Stomach (tissue), 9 donors: ENCODE results near the gene GCGR. TPM values are rescaled to one million over a fixed set of nuclear protein-coding genes. Genes with fewer than 3 reads are reported as not detected.

Experiments
- DNase-seq, 2 donors: peaks; one replicate each; pipeline versions ENCODE4 v3.0.0 to v3.0.0-alpha.2; 2013 to 2019
- H3K27ac ChIP-seq, 5 donors: fragments of 200-600 bp in 4 of 5; sonication (generic) in 4 of 5; one replicate each; pipeline ENCODE4 v1.5.1; 2013 to 2019; ENCODE audit warnings: mild to moderate bottlenecking in 1 of 5, moderate library complexity in 1 of 5
- H3K27me3 ChIP-seq, 3 donors: fragments of 200-600 bp; sonication (generic); one replicate each; pipeline ENCODE4 v1.5.1; 2017 to 2019; ENCODE audit warnings: mixed run types in 1 of 3
- H3K36me3 ChIP-seq, 4 donors: fragments of 200-600 bp; sonication (generic); 1 replicate in 3 of 4; 2 replicates in 1 of 4; pipeline ENCODE4 v1.5.1; 2016 to 2019
- H3K4me1 ChIP-seq, 4 donors: fragments of 200-600 bp; sonication (generic); one replicate each; pipeline ENCODE4 v1.5.1; 2016 to 2019
- H3K4me3 ChIP-seq, 4 donors: fragments of 200-600 bp; sonication (generic) in 3 of 4; one replicate each; pipeline ENCODE4 v1.5.1; 2016 to 2019; ENCODE audit warnings: mild to moderate bottlenecking in 1 of 4
- H3K9me3 ChIP-seq, 4 donors: fragments of 200-600 bp; sonication (generic); one replicate each; pipeline ENCODE4 v1.5.1; 2016 to 2019
- EP300 ChIP-seq: sonication (generic); formaldehyde crosslinking; IDR thresholded peaks from one replicate; pipeline ENCODE4 v1.6.1; 2017; ENCODE audit warnings: antibody characterized with exemption
- POLR2A ChIP-seq, 4 donors: fragments of 450-650 bp; IDR thresholded peaks; one replicate each; pipeline ENCODE4 v1.6.1; 2016; ENCODE audit warnings: antibody characterized with exemption in 4 of 4, control low read depth in 2 of 4, mild to moderate bottlenecking in 1 of 4, moderate library complexity in 1 of 4
- POLR2AphosphoS5 ChIP-seq, 3 donors: sonication (generic); formaldehyde crosslinking; IDR thresholded peaks; one replicate each; pipeline ENCODE4 v1.6.1; 2016; ENCODE audit warnings: antibody characterized with exemption in 3 of 3
- WGBS, 5 donors: extraction: QIAGEN DNeasy Blood & Tissue Kit in 3 of 5; methylation state at CpG; one replicate each; pipeline versions ENCODE4 v1.1.5 to v1.1.7; 2013 to 2018; 5-methylcytosine and 5-hydroxymethylcytosine counted together
- intact Hi-C: fragments of 100-400 bp; cut with DNase I; formaldehyde crosslinking; loops from one replicate; pipeline ENCODE4 v1.15.1; 2023; ENCODE audit warnings: low total_unique reads
- polyA plus RNA-seq, 3 donors: library from polyadenylated mRNA; stranded (reverse); fragments of 200-250 nt; gene quantifications; one replicate each; pipeline ENCODE4 v1.2.3, GENCODE V29; 2013
- total RNA-seq, 5 donors: library from RNA; depleted of rRNA; stranded (reverse); fragments of >200 nt; gene quantifications; one replicate each; pipeline versions ENCODE4 v1.1.0 to v1.2.3, GENCODE V29; 2014 to 2016
- TF ChIP-seq, protein P1 (sequence below), 7 experiments: fragments of 450-650 bp in 4 of 7; fragments of 200-600 bp in 3 of 7; sonication (generic) in 3 of 7; IDR thresholded peaks; one replicate each; pipeline ENCODE4 v1.5.1; 2016 to 2019; ENCODE audit warnings: antibody characterized with exemption in 7 of 7, control low read depth in 2 of 7, mild to moderate bottlenecking in 1 of 7
- donor health status: healthy with polysubstance abuse.
- donor health status: Bipolar disorder and iron deficiency.
- donor health status: healthy.

GCGR gene
- total and polyA plus RNA-seq, 8 donors: 0.38 to 0.55 TPM; not detected in 6

- Histone ChIP-seq H3K4me3 (peak within 1 kb of the TSS; percentile 98 to 100 (median 98)), H3K36me3 (peaks cover 25 to 50% (median 45%) of the 10 kb centered on the region in 4 donors), H3K4me1 (peaks cover 52 to 86% (median 84%) of the 10 kb centered on the region in 4 donors), H3K27ac (peak within 1 kb of the TSS; percentile 92 to 99 (median 99)), H3K27me3 (no peaks in the 10 kb centered on the region), H3K9me3 (no peaks in the 10 kb centered on the region)
- 0 to 1% (median 0%) methylated on average over 29 to 95 of the region's 95 CpGs for WGBS, 5 donors
- TF ChIP-seq, protein P1, sequence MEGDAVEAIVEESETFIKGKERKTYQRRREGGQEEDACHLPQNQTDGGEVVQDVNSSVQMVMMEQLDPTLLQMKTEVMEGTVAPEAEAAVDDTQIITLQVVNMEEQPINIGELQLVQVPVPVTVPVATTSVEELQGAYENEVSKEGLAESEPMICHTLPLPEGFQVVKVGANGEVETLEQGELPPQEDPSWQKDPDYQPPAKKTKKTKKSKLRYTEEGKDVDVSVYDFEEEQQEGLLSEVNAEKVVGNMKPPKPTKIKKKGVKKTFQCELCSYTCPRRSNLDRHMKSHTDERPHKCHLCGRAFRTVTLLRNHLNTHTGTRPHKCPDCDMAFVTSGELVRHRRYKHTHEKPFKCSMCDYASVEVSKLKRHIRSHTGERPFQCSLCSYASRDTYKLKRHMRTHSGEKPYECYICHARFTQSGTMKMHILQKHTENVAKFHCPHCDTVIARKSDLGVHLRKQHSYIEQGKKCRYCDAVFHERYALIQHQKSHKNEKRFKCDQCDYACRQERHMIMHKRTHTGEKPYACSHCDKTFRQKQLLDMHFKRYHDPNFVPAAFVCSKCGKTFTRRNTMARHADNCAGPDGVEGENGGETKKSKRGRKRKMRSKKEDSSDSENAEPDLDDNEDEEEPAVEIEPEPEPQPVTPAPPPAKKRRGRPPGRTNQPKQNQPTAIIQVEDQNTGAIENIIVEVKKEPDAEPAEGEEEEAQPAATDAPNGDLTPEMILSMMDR (IDR thresholded peaks at IDR 0.05): no peak
- no peak for TF ChIP-seq EP300
- peak in 2 of 3 donors; percentile 87 to 94 for TF ChIP-seq POLR2AphosphoS5 (IDR thresholded peaks at IDR 0.05)
- no peak for TF ChIP-seq POLR2A (IDR thresholded peaks at IDR 0.05)
- intact Hi-C loops: no loop called here
- no peak for DNase-seq
These were observed 56.2 kb downstream of the GCGR start, which contains the start of gene P4HB for GRCh38 chr17:81859906-81860755. P4HB (minus strand) TSS chr17:81860535; CDS start chr17:81860471, 64 bp downstream.

GRCh38 chr17:81860756-81861568 is 57.0 kb downstream of the GCGR start:
- no peaks in the 10 kb centered on the region for H3K27me3 ChIP-seq
- peak overlapping the region; percentile 74 to 98 (median 82) for H3K4me3 ChIP-seq
- H3K4me1 ChIP-seq: peaks cover 49 to 86% (median 84%) of the 10 kb centered on the region in 4 donors
- DNase-seq: peak; percentile 99 to 100
- H3K36me3 ChIP-seq: peaks cover 17 to 42% (median 39%) of the 10 kb centered on the region in 4 donors
- peak overlapping the region; percentile 89 to 99 (median 99) for H3K27ac ChIP-seq
- WGBS, 5 donors: 0 to 1% (median 0%) methylated on average over 39 to 74 of the region's 74 CpGs
- no peaks in the 10 kb centered on the region for H3K9me3 ChIP-seq
- intact Hi-C loops: no loop called here
- TF ChIP-seq EP300: no peak
- TF ChIP-seq POLR2A (IDR thresholded peaks at IDR 0.05): peak in 2 of 4 donors; percentile 97 to 98
- TF ChIP-seq, protein P1 (IDR thresholded peaks at IDR 0.05): no peak
- TF ChIP-seq POLR2AphosphoS5 (IDR thresholded peaks at IDR 0.05): peak; percentile 99

DNA sequence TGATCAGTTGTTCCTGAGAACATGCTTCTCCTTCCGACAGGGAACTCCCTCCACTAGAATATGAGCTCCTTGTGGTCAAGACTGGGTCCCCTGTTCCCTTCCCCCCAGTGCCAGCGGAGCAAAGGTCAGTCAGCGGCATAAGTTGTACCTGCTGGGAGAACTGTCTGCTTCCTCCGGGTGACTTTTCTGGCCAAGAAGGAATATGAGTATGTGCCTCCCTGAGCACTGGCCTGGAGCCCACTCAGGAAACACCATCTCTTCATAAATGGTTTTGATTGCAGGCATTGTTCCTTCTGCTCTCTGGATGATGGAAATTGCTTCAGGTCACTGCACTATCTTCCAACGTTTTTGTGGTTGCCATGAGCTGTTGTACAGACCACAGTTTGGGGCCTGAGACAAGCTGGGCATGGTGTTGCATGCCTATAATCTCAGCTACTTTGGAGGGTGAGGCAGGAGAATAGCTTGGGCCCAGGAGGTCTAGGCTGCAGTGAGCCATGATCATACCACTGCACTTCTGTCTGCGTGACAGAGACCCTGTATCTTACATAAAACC is 59.2 kb downstream of the GCGR start:
- Histone ChIP-seq H3K27me3 (no peaks in the 10 kb centered on the region), H3K36me3 (peaks cover 7 to 31% (median 28%) of the 10 kb centered on the region in 4 donors), H3K9me3 (no peaks in the 10 kb centered on the region), H3K27ac (peak overlapping the region in 4 of 5 donors; percentile 32 to 99 (median 99)), H3K4me1 (peaks cover 66 to 87% (median 84%) of the 10 kb centered on the region in 4 donors), H3K4me3 (peak overlapping the region in 1 of 4 donors; percentile 4)
- intact Hi-C loops: no loop called here
- TF ChIP-seq, protein P1 (IDR thresholded peaks at IDR 0.05): no peak
- TF ChIP-seq EP300 (no peak), POLR2A (IDR thresholded peaks at IDR 0.05) (no peak), POLR2AphosphoS5 (IDR thresholded peaks at IDR 0.05) (no peak)
- no peak for DNase-seq
- WGBS, 5 donors: 60 to 69% (median 63%) methylated on average over 6 of the region's 6 CpGs

Other genes starting within 250 kb of the GCGR start
- 100 to 1,000 TPM in 3 of 5 donors, 10 to 100 TPM in 2; 53.3 to 284 (median 103) TPM for gene NPLOC4, start 167.0 kb upstream of the GCGR start, total RNA-seq
- gene NPLOC4, start 167.0 kb upstream of the GCGR start, polyA plus RNA-seq: 10 to 100 TPM; 24.0 to 25.3 (median 24.4) TPM
- gene TSPAN10, start 167.0 kb upstream of the GCGR start, total RNA-seq: not detected
- 1 to 10 TPM; 1.1 to 1.5 (median 1.2) TPM for gene TSPAN10, start 167.0 kb upstream of the GCGR start, polyA plus RNA-seq
- 1 to 10 TPM in 1 of 5 donors, not detected in 4; 2.0 TPM for gene PDE6G, start 147.6 kb upstream of the GCGR start, total RNA-seq
- 1 to 10 TPM in 1 of 3 donors, under 1 TPM in 2; 0.85 to 2.6 (median 0.93) TPM for gene PDE6G, start 147.6 kb upstream of the GCGR start, polyA plus RNA-seq
- gene OXLD1, start 137.5 kb upstream of the GCGR start, total RNA-seq: 100 to 1,000 TPM in 2 of 5 donors, 10 to 100 TPM in 1, 1 to 10 TPM in 1, not detected in 1; 9.9 to 112 (median 61.2) TPM
- 10 to 100 TPM; 59.6 to 82.2 (median 64.5) TPM for gene OXLD1, start 137.5 kb upstream of the GCGR start, polyA plus RNA-seq
- 100 to 1,000 TPM in 1 of 5 donors, 10 to 100 TPM in 1, 1 to 10 TPM in 2, under 1 TPM in 1; 0.58 to 279 (median 9.4) TPM for gene CCDC137, start 137.4 kb upstream of the GCGR start, total RNA-seq
- 10 to 100 TPM; 18.2 to 26.0 (median 23.3) TPM for gene CCDC137, start 137.4 kb upstream of the GCGR start, polyA plus RNA-seq
- gene ARL16, start 120.4 kb upstream of the GCGR start, total RNA-seq: 100 to 1,000 TPM in 1 of 5 donors, 10 to 100 TPM in 3, 1 to 10 TPM in 1; 8.1 to 109 (median 25.7) TPM
- gene ARL16, start 120.4 kb upstream of the GCGR start, polyA plus RNA-seq: 10 to 100 TPM; 43.5 to 67.1 (median 55.6) TPM
- gene HGS, start 120.1 kb upstream of the GCGR start, total RNA-seq: 100 to 1,000 TPM in 4 of 5 donors, 10 to 100 TPM in 1; 52.0 to 275 (median 142) TPM
- gene HGS, start 120.1 kb upstream of the GCGR start, polyA plus RNA-seq: 100 to 1,000 TPM in 2 of 3 donors, 10 to 100 TPM in 1; 86.1 to 138 (median 105) TPM
- gene MRPL12, start 100.8 kb upstream of the GCGR start, total RNA-seq: 100 to 1,000 TPM in 1 of 5 donors, 10 to 100 TPM in 3, 1 to 10 TPM in 1; 3.5 to 146 (median 47.8) TPM
- 100 to 1,000 TPM in 2 of 3 donors, 10 to 100 TPM in 1; 90.6 to 178 (median 158) TPM for gene MRPL12, start 100.8 kb upstream of the GCGR start, polyA plus RNA-seq
- gene SLC25A10, start 91.9 kb upstream of the GCGR start, total RNA-seq: 10 to 100 TPM in 3 of 5 donors, 1 to 10 TPM in 2; 3.5 to 55.6 (median 17.6) TPM
- 10 to 100 TPM; 33.2 to 40.7 (median 34.1) TPM for gene SLC25A10, start 91.9 kb upstream of the GCGR start, polyA plus RNA-seq
- 100 to 1,000 TPM in 1 of 5 donors, 10 to 100 TPM in 4; 23.7 to 150 (median 51.0) TPM for gene MCRIP1, start 29.1 kb downstream of the GCGR start, total RNA-seq
- gene MCRIP1, start 29.1 kb downstream of the GCGR start, polyA plus RNA-seq: 100 to 1,000 TPM; 104 to 144 (median 114) TPM
- gene PPP1R27, start 30.9 kb downstream of the GCGR start, total RNA-seq: not detected
- 1 to 10 TPM in 1 of 3 donors, under 1 TPM in 1, not detected in 1; 0.58 to 2.0 TPM for gene PPP1R27, start 30.9 kb downstream of the GCGR start, polyA plus RNA-seq
- gene P4HB, start 56.4 kb downstream of the GCGR start, total RNA-seq: 1,000 to 10,000 TPM in 2 of 5 donors, 100 to 1,000 TPM in 3; 401 to 1,308 (median 815) TPM
- gene P4HB, start 56.4 kb downstream of the GCGR start, polyA plus RNA-seq: 100 to 1,000 TPM; 426 to 709 (median 528) TPM
- 100 to 1,000 TPM in 3 of 5 donors, 10 to 100 TPM in 2; 57.1 to 435 (median 117) TPM for gene ARHGDIA, start 67.2 kb downstream of the GCGR start, total RNA-seq
- gene ARHGDIA, start 67.2 kb downstream of the GCGR start, polyA plus RNA-seq: 100 to 1,000 TPM; 154 to 240 (median 212) TPM
- gene ALYREF, start 87.4 kb downstream of the GCGR start, total RNA-seq: 100 to 1,000 TPM in 2 of 5 donors, 10 to 100 TPM in 2, 1 to 10 TPM in 1; 5.8 to 224 (median 90.1) TPM
- gene ALYREF, start 87.4 kb downstream of the GCGR start, polyA plus RNA-seq: 10 to 100 TPM; 33.6 to 42.3 (median 36.8) TPM
- 100 to 1,000 TPM in 3 of 5 donors, 10 to 100 TPM in 2; 49.8 to 141 (median 108) TPM for gene ANAPC11, start 87.6 kb downstream of the GCGR start, total RNA-seq
- 100 to 1,000 TPM; 231 to 276 (median 257) TPM for gene ANAPC11, start 87.6 kb downstream of the GCGR start, polyA plus RNA-seq
- 1 to 10 TPM in 2 of 5 donors, not detected in 3; 1.4 to 2.0 TPM for gene NPB, start 98.1 kb downstream of the GCGR start, total RNA-seq
- under 1 TPM in 2 of 3 donors, not detected in 1; 0.83 to 0.93 TPM for gene NPB, start 98.1 kb downstream of the GCGR start, polyA plus RNA-seq
- 100 to 1,000 TPM in 2 of 5 donors, 10 to 100 TPM in 3; 17.5 to 119 (median 27.2) TPM for gene PCYT2, start 107.2 kb downstream of the GCGR start, total RNA-seq
- gene PCYT2, start 107.2 kb downstream of the GCGR start, polyA plus RNA-seq: 10 to 100 TPM; 39.7 to 51.7 (median 42.8) TPM
- 100 to 1,000 TPM in 1 of 5 donors, 10 to 100 TPM in 4; 22.8 to 128 (median 56.0) TPM for gene SIRT7, start 114.0 kb downstream of the GCGR start, total RNA-seq
- 10 to 100 TPM; 18.2 to 46.9 (median 44.1) TPM for gene SIRT7, start 114.0 kb downstream of the GCGR start, polyA plus RNA-seq
- gene MAFG, start 123.6 kb downstream of the GCGR start, total RNA-seq: 10 to 100 TPM in 4 of 5 donors, 1 to 10 TPM in 1; 2.3 to 30.4 (median 20.3) TPM
- gene MAFG, start 123.6 kb downstream of the GCGR start, polyA plus RNA-seq: 1 to 10 TPM; 7.2 to 8.9 (median 8.1) TPM
- gene PYCR1, start 133.2 kb downstream of the GCGR start, total RNA-seq: 10 to 100 TPM in 3 of 5 donors, 1 to 10 TPM in 1, not detected in 1; 8.9 to 28.8 (median 15.7) TPM
- 10 to 100 TPM; 20.0 to 73.8 (median 47.4) TPM for gene PYCR1, start 133.2 kb downstream of the GCGR start, polyA plus RNA-seq
- gene MYADML2, start 143.1 kb downstream of the GCGR start, total RNA-seq: not detected
- gene MYADML2, start 143.1 kb downstream of the GCGR start, polyA plus RNA-seq: not detected
- 1 to 10 TPM in 1 of 5 donors, under 1 TPM in 1, not detected in 3; 0.58 to 1.5 TPM for gene NOTUM, start 157.0 kb downstream of the GCGR start, total RNA-seq
- 1 to 10 TPM in 1 of 3 donors, under 1 TPM in 2; 0.37 to 3.8 (median 0.46) TPM for gene NOTUM, start 157.0 kb downstream of the GCGR start, polyA plus RNA-seq
- gene ASPSCR1, start 173.5 kb downstream of the GCGR start, total RNA-seq: 100 to 1,000 TPM in 1 of 5 donors, 10 to 100 TPM in 4; 11.7 to 143 (median 34.8) TPM
- 10 to 100 TPM; 56.9 to 82.0 (median 60.8) TPM for gene ASPSCR1, start 173.5 kb downstream of the GCGR start, polyA plus RNA-seq
- 100 to 1,000 TPM in 2 of 5 donors, 10 to 100 TPM in 3; 22.0 to 213 (median 53.1) TPM for gene CENPX, start 218.7 kb downstream of the GCGR start, total RNA-seq
- gene CENPX, start 218.7 kb downstream of the GCGR start, polyA plus RNA-seq: 100 to 1,000 TPM; 142 to 231 (median 215) TPM
- gene LRRC45, start 219.2 kb downstream of the GCGR start, total RNA-seq: 100 to 1,000 TPM in 1 of 5 donors, 10 to 100 TPM in 3, 1 to 10 TPM in 1; 8.3 to 171 (median 42.9) TPM
- gene LRRC45, start 219.2 kb downstream of the GCGR start, polyA plus RNA-seq: 10 to 100 TPM; 12.7 to 21.1 (median 20.9) TPM
- 10 to 100 TPM in 1 of 5 donors, 1 to 10 TPM in 3, not detected in 1; 1.2 to 11.6 (median 2.5) TPM for gene RAC3, start 227.5 kb downstream of the GCGR start, total RNA-seq
- 10 to 100 TPM; 13.1 to 24.8 (median 16.2) TPM for gene RAC3, start 227.5 kb downstream of the GCGR start, polyA plus RNA-seq
- 100 to 1,000 TPM in 2 of 5 donors, 10 to 100 TPM in 3; 11.1 to 461 (median 100.0) TPM for gene DCXR, start 233.5 kb downstream of the GCGR start, total RNA-seq
- 100 to 1,000 TPM; 352 to 403 (median 396) TPM for gene DCXR, start 233.5 kb downstream of the GCGR start, polyA plus RNA-seq
- gene RFNG, start 247.7 kb downstream of the GCGR start, total RNA-seq: 10 to 100 TPM; 12.5 to 66.5 (median 28.3) TPM
- gene RFNG, start 247.7 kb downstream of the GCGR start, polyA plus RNA-seq: 10 to 100 TPM; 22.5 to 55.2 (median 26.0) TPM
- 100 to 1,000 TPM in 1 of 5 donors, 10 to 100 TPM in 4; 28.0 to 329 (median 86.4) TPM for gene GPS1, start 247.7 kb downstream of the GCGR start, total RNA-seq
- gene GPS1, start 247.7 kb downstream of the GCGR start, polyA plus RNA-seq: 100 to 1,000 TPM; 103 to 139 (median 129) TPM